GM12874 (cell line): ENCODE data around the gene NEMF.

Experiments used
- TF ChIP-seq, protein P1 (sequence below): IDR thresholded peaks from 2 replicates; pipeline ENCODE4 v1.5.1; 2011; ENCODE audit warnings: low read depth, mild to moderate bottlenecking, control low read depth, low read length, moderate library complexity; ENCODE audit not compliant: insufficient read depth

NEMF gene

DNA sequence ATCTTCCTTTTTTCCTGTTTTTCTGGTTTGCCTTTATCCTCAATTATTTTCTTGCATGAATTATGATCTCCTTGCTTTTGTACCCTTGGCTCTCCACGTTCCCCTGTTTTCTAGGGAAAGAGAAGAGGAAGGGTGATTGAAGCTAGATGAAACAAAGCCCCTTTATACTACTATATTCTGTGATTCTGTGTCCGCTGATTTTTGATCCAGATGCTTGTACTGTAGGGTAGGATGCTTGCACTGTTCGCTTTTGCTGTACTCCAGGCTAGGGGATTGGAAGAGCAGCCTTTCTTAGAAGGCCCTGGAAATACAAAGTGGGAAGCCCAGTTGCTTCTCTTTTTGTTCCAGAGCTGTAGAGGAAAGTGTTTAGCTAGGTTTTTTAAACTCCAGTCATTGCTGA lies 119.7 kb downstream of the NEMF start:
- TF ChIP-seq, protein P1, sequence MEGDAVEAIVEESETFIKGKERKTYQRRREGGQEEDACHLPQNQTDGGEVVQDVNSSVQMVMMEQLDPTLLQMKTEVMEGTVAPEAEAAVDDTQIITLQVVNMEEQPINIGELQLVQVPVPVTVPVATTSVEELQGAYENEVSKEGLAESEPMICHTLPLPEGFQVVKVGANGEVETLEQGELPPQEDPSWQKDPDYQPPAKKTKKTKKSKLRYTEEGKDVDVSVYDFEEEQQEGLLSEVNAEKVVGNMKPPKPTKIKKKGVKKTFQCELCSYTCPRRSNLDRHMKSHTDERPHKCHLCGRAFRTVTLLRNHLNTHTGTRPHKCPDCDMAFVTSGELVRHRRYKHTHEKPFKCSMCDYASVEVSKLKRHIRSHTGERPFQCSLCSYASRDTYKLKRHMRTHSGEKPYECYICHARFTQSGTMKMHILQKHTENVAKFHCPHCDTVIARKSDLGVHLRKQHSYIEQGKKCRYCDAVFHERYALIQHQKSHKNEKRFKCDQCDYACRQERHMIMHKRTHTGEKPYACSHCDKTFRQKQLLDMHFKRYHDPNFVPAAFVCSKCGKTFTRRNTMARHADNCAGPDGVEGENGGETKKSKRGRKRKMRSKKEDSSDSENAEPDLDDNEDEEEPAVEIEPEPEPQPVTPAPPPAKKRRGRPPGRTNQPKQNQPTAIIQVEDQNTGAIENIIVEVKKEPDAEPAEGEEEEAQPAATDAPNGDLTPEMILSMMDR = no peak
